Body of pancreas (tissue), 4 donors: Measurements from ENCODE around the gene MAP3K4. TPM values are rescaled to one million over a fixed set of nuclear protein-coding genes. Genes with fewer than 3 reads are reported as not detected.

ENCODE experiments used
- ATAC-seq: fragments of 150-250 bp; one replicate; pipeline ENCODE4 v1.9.1; 2016
- DNase-seq, 4 donors: peaks; one replicate each; pipeline ENCODE4 v3.0.0-alpha.2; 2019
- H3K27ac ChIP-seq, 4 donors: fragments of 200-600 bp; sonication (generic); 1 replicate in 3 of 4; 2 replicates in 1 of 4; pipeline versions ENCODE4 v1.5.1 to v1.6.1; 2016 to 2019; ENCODE audit warnings: mild to moderate bottlenecking in 1 of 4, mixed read lengths in 1 of 4, moderate library complexity in 1 of 4
- H3K27me3 ChIP-seq, 2 donors: fragments of 200-600 bp; sonication (generic); one replicate each; pipeline ENCODE4 v1.6.0; 2016; ENCODE audit warnings: mild to moderate bottlenecking in 1 of 2
- H3K36me3 ChIP-seq, 2 donors: fragments of 200-600 bp; sonication (generic); replicated peaks in 1 of 2; 2 replicates each; pipeline ENCODE4 v1.5.1; 2016; ENCODE audit warnings: low read depth in 2 of 2; ENCODE audit not compliant: insufficient read depth in 1 of 2
- H3K4me1 ChIP-seq: fragments of 200-600 bp; sonication (generic); one replicate; pipeline ENCODE4 v1.6.0; 2016
- H3K4me3 ChIP-seq, 2 donors: fragments of 200-600 bp; sonication (generic); 1 replicate in 1 of 2; 2 replicates in 1 of 2; pipeline ENCODE4 v1.5.1; 2016 to 2019
- H3K9me3 ChIP-seq, 3 donors: fragments of 200-600 bp; sonication (generic); 1 replicate in 2 of 3; 2 replicates in 1 of 3; pipeline ENCODE4 v1.5.1; 2016
- CTCF ChIP-seq, 7 experiments: fragments of 450-650 bp in 4 of 7; fragments of 200-600 bp in 3 of 7; sonication (generic) in 3 of 7; IDR thresholded peaks; one replicate each; pipeline ENCODE4 v1.5.1; 2016 to 2019; ENCODE audit warnings: antibody characterized with exemption in 7 of 7
- POLR2A ChIP-seq, 3 donors: fragments of 450-650 bp; IDR thresholded peaks; one replicate each; pipeline ENCODE4 v1.6.1; 2016; ENCODE audit warnings: antibody characterized with exemption in 3 of 3, mild to moderate bottlenecking in 2 of 3
- WGBS, 2 donors: methylation state at CpG; one replicate each; pipeline ENCODE4 v1.1.5; 2017; 5-methylcytosine and 5-hydroxymethylcytosine counted together
- intact Hi-C: fragments of 100-400 bp; cut with DNase I; formaldehyde crosslinking; loops from one replicate; pipeline ENCODE4 v1.15.1; 2023
- total RNA-seq, 2 donors: library from RNA; depleted of rRNA; stranded (reverse); fragments of >200 nt; gene quantifications; one replicate each; pipeline ENCODE4 v1.1.0, GENCODE V29; 2016

The MAP3K4 gene
- total RNA-seq, 2 donors from 2014 or later, result 20.1 to 31.4 TPM

DNA sequence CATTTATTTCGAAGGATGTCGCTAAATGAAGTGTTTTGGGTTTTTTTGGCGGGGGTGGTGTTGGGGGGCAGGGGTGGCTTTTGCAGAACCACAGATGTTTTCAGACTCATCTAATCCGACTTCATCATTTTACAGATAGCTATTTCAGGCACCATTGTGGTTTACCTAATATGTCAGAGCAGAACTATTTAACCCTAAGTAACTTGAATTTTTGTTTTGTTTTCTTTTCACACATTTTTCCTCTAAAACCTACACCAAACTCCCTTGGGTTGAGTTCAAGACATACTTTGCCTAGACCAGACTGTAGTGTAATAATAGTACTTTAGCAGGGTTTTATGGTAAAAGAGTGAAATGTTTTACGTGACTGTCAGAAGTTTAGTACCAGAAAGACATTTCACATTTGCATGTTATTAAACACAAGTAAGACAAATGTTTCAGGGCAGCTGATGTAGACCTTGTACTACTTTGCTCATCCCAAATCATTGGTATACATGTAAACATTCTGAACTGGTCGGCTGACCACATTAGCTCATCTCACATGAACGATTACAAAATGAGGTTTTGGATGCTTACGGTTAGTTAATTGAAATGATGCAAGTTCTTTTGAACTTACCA, 37.7 kb downstream of the MAP3K4 start:
- H3K4me3 ChIP-seq, result no peak overlapping the region
- no peaks in the 10 kb centered on the region for H3K9me3 ChIP-seq
- intact Hi-C loops, result no loop called here
- no peak for ATAC-seq
- no peaks in the 10 kb centered on the region for H3K27me3 ChIP-seq
- no peaks in the 10 kb centered on the region for H3K36me3 ChIP-seq
- no peak for DNase-seq
- no peak overlapping the region for H3K27ac ChIP-seq
- no peaks in the 10 kb centered on the region for H3K4me1 ChIP-seq
- WGBS, 2 donors, result 79 to 85% methylated on average over 8 of the region's 8 CpGs
- TF ChIP-seq CTCF (IDR thresholded peaks at IDR 0.05), result no peak
- no peak for TF ChIP-seq POLR2A (IDR thresholded peaks at IDR 0.05)

DNA sequence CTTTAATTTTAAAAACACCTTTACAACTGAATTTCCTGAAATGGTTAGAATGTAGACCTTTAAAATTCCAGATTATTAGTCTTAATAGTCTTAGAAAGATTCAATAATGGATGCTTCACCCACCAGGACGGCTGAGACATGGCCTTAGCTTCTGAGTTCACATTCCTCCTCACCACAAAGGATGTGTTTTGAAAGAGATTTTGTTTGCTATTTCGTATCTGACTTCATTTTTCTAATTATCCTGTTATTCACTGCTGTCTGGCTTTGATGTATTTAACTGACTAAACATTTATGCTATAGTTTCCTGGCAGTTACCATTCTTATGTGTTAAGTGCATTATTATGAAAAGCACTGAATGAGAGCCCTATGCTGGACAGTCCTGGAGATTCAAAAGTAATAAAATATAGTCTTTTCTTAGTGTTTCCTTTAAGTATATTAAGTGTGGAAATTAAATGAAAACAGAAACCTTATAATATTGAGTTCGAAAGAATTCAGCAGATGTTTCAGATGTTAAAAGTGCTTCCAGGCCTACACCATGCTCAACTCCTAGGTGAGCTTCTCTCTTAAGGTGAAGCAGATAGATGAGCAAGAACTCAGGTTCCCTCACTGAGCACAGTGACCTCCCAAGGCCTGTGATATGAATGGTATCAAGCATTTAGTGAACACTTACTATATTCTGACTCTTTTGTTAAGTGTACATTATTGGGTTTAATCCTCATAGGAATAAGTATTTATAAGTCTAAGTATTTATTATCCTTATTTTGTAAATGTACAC, 40.3 kb downstream of the MAP3K4 start:
- Histone ChIP-seq H3K27ac (no peak overlapping the region), H3K4me1 (peaks cover 10% of the 10 kb centered on the region), H3K4me3 (no peak overlapping the region), H3K36me3 (no peaks in the 10 kb centered on the region), H3K9me3 (no peaks in the 10 kb centered on the region), H3K27me3 (no peaks in the 10 kb centered on the region)
- no peak for TF ChIP-seq CTCF (IDR thresholded peaks at IDR 0.05)
- TF ChIP-seq POLR2A (IDR thresholded peaks at IDR 0.05), result no peak
- no peak for ATAC-seq
- intact Hi-C loops, result no loop called here
- DNase-seq, result no peak
- WGBS, 2 donors, result 68% methylated on average over 3 of the region's 3 CpGs

- H3K27me3 ChIP-seq, result no peaks in the 10 kb centered on the region
- ATAC-seq (no peak), DNase-seq (no peak)
- no peak for TF ChIP-seq CTCF (IDR thresholded peaks at IDR 0.05)
- intact Hi-C loops, result no loop called here
- 92 to 97% methylated on average over 5 of the region's 5 CpGs for WGBS, 2 donors
- no peak overlapping the region for H3K4me3 ChIP-seq
- no peaks in the 10 kb centered on the region for H3K36me3 ChIP-seq
- H3K27ac ChIP-seq, result no peak overlapping the region
- no peaks in the 10 kb centered on the region for H3K9me3 ChIP-seq
- H3K4me1 ChIP-seq, result peaks cover 10% of the 10 kb centered on the region
Observed at GRCh38 chr6:161033667-161034066, 42.1 kb downstream of the MAP3K4 start.

DNA sequence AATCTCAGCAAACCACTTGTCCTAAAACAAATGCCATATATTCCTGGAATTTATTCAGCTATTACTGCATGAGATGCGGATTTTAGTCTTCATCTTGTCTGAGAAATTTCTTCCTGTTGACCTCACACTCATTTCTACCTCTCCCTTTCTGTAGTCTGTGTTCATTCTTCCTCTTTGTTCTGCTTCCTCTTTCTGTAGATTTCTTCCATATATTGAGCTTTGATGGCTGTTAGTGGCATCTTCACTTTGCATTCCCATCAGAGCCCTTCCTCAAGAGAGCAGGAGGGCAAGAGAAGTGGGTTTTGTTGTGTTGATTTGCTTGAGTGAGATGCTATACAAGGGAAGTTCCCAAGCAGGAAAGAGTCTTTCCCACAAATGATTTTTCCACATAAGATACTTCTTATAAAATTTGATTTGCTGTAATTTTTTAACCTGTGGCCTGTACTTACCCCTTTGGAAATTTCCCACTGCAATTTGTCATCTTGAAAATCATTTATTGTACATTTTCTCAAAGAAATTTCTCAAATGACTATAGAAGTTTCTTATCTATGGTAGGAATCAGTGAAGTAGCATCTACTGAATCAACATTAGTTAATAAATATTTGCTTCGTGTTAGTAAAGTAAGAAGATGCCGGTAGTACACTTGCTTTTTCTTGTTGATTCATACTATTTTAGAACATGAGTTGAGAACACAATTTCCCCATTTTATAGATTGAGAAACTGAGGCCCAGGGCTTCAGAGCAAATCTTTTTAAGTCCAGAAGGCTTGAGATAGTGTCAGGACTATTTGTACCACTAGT, 43.8 kb downstream of the MAP3K4 start:
- no peak for ATAC-seq
- H3K27me3 ChIP-seq, result no peaks in the 10 kb centered on the region
- intact Hi-C loops, result no loop called here
- H3K9me3 ChIP-seq, result no peaks in the 10 kb centered on the region
- peaks cover 10% of the 10 kb centered on the region for H3K4me1 ChIP-seq
- no peak for DNase-seq
- TF ChIP-seq POLR2A (IDR thresholded peaks at IDR 0.05), result no peak
- TF ChIP-seq CTCF (IDR thresholded peaks at IDR 0.05), result no peak
- no peak overlapping the region for H3K27ac ChIP-seq
- no peak overlapping the region for H3K4me3 ChIP-seq
- H3K36me3 ChIP-seq, result no peaks in the 10 kb centered on the region
- WGBS, 2 donors, result 47 to 54% methylated on average over 3 of the region's 3 CpGs
